IPS-20b (cell line): ENCODE results near the gene CYBC1.
"Not testable (repeated sequence)": the region's sequence is repeated elsewhere in the genome, so short reads cannot be mapped to it uniquely, and the experiment has no call there.

Experiments used
- H3K27ac ChIP-seq: one replicate; pipeline ENCODE4 v1.5.1; 2013; ENCODE audit warnings: low read length
- H3K27me3 ChIP-seq: 2 replicates; pipeline ENCODE4 v1.6.1; 2013; ENCODE audit warnings: mild to moderate bottlenecking, low read length, inconsistent platforms; ENCODE audit not compliant: insufficient read depth
- H3K36me3 ChIP-seq: 2 replicates; pipeline ENCODE4 v1.6.1; 2013; ENCODE audit warnings: low read depth, mild to moderate bottlenecking, inconsistent platforms, low read length, moderate library complexity; ENCODE audit not compliant: insufficient read depth
- H3K4me1 ChIP-seq: 2 replicates; pipeline ENCODE4 v1.6.1; 2013; ENCODE audit warnings: mild to moderate bottlenecking, control low read depth, inconsistent platforms, low read length, moderate library complexity; ENCODE audit not compliant: insufficient read depth
- H3K4me3 ChIP-seq: 2 replicates; pipeline ENCODE4 v1.5.1; 2013; ENCODE audit warnings: mild to moderate bottlenecking, low read length, inconsistent platforms
- H3K9ac ChIP-seq: 2 replicates; pipeline ENCODE4 v1.6.1; 2013; ENCODE audit warnings: low read depth, mild to moderate bottlenecking, inconsistent platforms, low read length, moderate library complexity
- H3K9me3 ChIP-seq: 2 replicates; pipeline ENCODE4 v1.6.1; 2013; ENCODE audit warnings: mild to moderate bottlenecking, low read depth, low read length, inconsistent platforms; ENCODE audit not compliant: insufficient read depth

Gene CYBC1

DNA sequence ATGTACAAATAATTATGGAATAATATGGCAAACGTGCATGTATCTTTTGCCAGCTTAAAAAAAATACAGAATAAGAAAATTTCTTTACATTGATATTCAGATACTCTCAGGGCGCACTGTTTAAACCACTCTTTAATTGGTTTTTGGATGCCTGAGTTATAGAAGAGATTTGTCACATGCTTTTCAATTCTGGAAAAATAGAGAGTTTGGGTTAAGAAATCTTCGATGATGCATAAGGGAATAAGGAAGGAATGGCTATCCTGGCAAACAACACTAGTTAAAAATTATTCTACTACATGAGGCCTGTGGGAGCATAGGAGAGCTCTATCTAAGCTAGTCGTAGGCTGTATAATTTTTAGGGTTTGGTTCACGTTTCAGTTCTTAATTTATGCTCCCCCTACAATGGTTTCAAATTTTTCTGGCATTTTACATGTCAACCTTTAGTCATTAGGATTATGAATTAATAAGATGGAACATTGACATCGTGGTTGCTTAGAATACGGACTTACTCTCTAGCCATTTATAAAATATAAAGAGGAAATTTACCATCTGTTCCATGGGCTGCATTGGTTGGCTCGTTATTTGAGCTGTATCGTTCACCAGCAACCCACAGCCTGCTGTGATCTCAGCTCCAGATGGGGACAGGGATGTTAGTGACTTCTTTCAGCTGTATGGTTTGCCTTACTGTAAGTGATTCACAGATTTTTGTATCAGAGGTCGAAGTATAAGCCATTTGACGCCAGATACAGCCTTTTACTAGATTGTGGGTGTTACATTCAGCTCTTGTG lies 23.9 kb upstream of the CYBC1 start:
- Histone ChIP-seq H3K4me3 (no peak overlapping the region), H3K9me3 (no peaks in the 10 kb centered on the region), H3K9ac (no peak overlapping the region), H3K4me1 (no peaks in the 10 kb centered on the region), H3K27me3 (no peaks in the 10 kb centered on the region), H3K36me3 (peaks cover 40% of the 10 kb centered on the region), H3K27ac (no peak overlapping the region)

DNA sequence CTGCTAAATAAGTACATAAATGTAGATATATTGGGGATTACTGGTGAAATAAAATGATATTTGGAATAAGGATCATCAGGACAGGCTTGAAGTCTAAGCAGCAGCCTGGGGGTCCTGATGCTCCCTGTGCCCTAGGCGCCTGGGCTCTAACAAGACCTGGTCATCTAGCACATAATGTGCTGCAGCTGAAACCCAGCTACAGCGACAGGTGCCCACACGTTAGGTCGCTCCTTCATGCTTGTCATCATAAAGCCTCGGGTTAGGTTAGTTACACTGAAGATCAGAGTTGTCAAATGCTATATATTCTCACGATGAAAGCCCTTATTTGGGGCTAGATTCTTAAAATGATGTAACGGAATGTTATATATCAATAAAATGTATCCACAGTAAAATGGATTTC lies 19.5 kb upstream of the CYBC1 start:
- Histone ChIP-seq H3K4me1 (no peaks in the 10 kb centered on the region), H3K4me3 (no peak overlapping the region), H3K27me3 (no peaks in the 10 kb centered on the region), H3K27ac (no peak overlapping the region), H3K9me3 (no peaks in the 10 kb centered on the region), H3K36me3 (peaks cover 62% of the 10 kb centered on the region), H3K9ac (no peak overlapping the region)

DNA sequence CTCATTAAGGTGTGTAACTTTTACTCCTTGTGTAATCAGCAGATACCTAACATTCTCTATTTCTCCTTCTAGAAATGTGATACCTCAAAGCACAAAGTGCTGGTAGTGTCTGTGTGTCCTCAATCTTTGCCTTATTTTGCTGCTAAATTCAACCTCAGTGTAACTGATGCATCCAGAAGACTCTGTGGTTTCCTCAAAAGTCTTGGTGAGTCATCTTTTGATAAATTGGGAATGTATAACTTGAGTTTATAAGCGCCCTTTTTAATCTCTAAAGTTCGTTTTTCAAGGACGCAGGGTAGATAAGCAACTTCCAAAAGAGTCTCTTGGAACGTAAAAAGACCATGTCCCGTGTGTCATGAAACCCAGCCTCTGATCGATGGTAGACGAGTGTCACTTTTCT lies 18.1 kb upstream of the CYBC1 start:
- Histone ChIP-seq H3K36me3 (peaks cover 62% of the 10 kb centered on the region), H3K9me3 (no peaks in the 10 kb centered on the region), H3K4me1 (no peaks in the 10 kb centered on the region), H3K27me3 (no peaks in the 10 kb centered on the region), H3K4me3 (no peak overlapping the region), H3K27ac (no peak overlapping the region), H3K9ac (no peak overlapping the region)

DNA sequence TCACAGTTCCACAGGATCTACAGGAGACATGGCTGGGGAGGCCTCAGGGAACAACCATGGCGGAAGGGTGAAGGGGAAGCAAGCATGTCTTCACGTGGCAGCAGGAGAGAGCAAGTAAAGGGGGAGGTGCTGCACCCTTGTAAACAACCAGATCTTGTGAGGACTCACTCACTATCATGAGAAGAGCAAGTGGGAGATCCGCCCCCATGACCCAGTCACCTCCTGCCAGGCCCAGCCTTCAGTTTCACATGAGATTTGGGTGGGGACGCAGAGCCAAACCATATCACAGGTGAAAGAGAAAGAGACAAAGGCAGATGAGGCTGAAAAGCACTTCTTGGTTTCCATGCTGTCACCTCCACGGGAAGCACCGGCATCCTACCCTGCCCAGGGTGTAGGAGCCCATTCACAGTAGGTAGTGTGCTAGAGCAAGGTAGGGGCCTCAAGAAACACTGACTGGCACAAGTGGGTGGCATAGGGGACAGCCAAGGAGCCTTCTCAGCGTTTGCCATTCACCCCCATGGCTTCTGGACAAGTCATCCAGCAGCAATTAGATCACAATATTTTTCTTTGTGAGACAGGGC lies 14.6 kb upstream of the CYBC1 start:
- H3K36me3 ChIP-seq, result peaks cover 75% of the 10 kb centered on the region

DNA sequence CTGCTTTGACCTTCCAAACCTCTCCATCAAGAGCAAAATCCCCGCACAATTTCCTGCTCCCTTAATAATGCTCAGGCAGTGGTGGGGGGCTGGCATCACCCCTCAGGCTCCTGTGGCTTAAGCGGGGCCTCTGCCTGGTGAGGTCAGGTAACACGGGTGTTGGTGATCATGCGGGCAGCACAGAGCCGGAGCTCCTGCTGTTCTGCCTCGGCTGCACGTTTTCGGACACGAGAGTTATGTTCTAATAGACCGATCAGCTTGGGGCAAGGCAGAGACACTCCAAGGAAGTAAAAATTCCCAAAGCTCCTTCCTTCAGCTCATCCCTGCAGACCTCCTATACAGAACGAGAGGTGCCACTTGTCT lies 14.0 kb upstream of the CYBC1 start:
- H3K27ac ChIP-seq, result no peak overlapping the region
- H3K9ac ChIP-seq, result no peak overlapping the region
- no peaks in the 10 kb centered on the region for H3K27me3 ChIP-seq
- no peaks in the 10 kb centered on the region for H3K9me3 ChIP-seq
- no peaks in the 10 kb centered on the region for H3K4me1 ChIP-seq
- no peak overlapping the region for H3K4me3 ChIP-seq
- peaks cover 69% of the 10 kb centered on the region for H3K36me3 ChIP-seq

More for the DNA sequence above, 14.6 kb upstream of the CYBC1 start:
- Histone ChIP-seq H3K4me3 (no peak overlapping the region), H3K9me3 (no peaks in the 10 kb centered on the region), H3K27me3 (no peaks in the 10 kb centered on the region), H3K27ac (no peak overlapping the region), H3K4me1 (no peaks in the 10 kb centered on the region), H3K9ac (no peak overlapping the region)

DNA sequence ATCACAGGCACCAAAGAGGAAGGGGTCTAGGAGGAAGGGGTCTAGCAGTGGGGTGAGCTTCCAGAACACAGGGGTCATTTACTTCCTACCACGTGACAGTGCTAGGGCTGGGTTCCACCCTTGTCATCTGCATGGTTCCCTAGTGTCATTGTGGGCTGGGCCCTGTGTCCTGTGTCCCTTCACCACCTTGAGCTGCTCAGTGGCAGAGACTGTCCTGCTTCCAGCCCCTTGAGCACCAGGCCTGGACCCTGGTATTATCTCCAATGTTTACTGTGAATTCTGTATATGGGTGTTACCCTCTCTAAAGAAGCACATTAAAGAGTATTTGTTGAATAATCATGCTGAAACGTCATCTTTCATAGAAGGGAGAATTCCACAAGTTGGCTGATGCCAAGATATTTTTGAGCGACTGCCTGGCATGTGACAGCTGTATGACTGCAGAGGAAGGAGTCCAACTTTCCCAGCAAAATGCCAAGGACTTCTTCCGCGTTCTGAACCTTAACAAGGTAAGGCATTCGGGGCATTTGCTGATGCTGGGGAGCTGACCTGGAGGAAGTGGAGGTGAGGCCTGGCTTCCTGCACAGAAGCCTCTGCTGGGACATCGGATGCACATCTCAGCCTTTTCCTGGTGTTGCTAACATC lies 13.5 kb upstream of the CYBC1 start:
- Histone ChIP-seq H3K36me3 (peaks cover 64% of the 10 kb centered on the region), H3K27me3 (no peaks in the 10 kb centered on the region)

DNA sequence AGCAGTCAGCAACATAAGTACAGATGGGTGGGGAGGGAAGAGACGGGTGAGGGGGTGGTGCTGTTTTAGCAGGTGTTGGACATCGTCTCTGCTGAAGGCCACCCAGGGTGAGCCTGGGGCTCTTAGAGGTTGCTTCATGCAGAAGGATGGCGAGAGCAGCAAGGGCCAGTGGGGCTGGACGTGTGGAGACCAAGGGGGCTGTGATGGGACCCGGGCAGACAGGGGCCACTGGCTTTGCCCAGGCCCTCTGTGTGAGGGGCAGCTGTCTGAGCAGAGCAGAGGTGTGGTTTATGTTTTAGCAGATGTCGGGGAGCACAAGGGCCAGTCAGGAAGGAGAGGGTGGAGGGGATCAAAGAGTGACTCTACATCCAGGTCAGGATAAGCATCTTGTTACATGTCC lies 12.8 kb upstream of the CYBC1 start:
- Histone ChIP-seq H3K4me3 (no peak overlapping the region), H3K9ac (no peak overlapping the region), H3K9me3 (no peaks in the 10 kb centered on the region), H3K27ac (no peak overlapping the region), H3K36me3 (peaks cover 58% of the 10 kb centered on the region), H3K27me3 (no peaks in the 10 kb centered on the region), H3K4me1 (no peaks in the 10 kb centered on the region)

More for the DNA sequence above, 13.5 kb upstream of the CYBC1 start:
- no peak overlapping the region; the same call in 1 of the 2 replicates for H3K9ac ChIP-seq
- H3K4me1 ChIP-seq, result no peaks in the 10 kb centered on the region
- H3K4me3 ChIP-seq, result no peak overlapping the region
- H3K9me3 ChIP-seq, result no peaks in the 10 kb centered on the region
- no peak overlapping the region for H3K27ac ChIP-seq

DNA sequence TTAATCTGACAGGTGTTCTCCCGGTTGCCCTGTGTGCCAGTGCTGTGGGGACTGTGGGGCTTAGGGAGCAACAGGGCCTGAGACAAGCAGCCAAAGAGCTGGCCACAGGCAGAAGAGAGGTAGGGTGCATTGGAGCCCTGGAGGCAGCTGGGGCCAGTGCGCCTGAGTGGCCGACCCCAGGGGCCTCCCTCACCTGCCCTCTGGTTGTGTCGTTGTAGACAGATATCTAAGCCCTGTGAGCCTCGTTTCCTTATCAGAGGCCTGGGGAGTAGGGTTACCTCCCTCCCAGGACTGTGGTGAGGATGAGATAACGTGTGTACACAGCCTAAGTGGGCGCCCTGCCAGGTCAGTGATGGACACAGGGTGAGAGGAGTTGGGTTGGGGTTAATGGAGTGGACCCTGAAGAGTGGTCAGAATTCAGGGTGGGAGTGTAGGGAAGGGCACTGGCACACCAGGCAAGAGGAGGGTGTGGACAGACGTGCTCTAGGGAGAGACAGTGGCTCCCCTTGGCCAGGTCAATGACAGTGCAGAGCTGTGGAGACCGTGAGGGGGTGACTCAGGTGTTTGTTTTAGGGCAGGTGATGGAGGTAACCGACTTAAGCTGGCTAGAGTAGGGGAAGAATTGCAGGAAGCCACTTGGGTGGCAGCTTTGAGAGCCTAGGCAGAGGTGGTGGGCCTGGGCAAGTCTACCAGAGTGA lies 11.4 kb upstream of the CYBC1 start:
- Histone ChIP-seq H3K9me3 (no peaks in the 10 kb centered on the region), H3K4me1 (peaks cover 5% of the 10 kb centered on the region; the same call in 1 of the 2 replicates), H3K9ac (no peak overlapping the region), H3K27ac (no peak overlapping the region), H3K36me3 (peaks cover 54% of the 10 kb centered on the region), H3K27me3 (no peaks in the 10 kb centered on the region), H3K4me3 (no peak overlapping the region)

DNA sequence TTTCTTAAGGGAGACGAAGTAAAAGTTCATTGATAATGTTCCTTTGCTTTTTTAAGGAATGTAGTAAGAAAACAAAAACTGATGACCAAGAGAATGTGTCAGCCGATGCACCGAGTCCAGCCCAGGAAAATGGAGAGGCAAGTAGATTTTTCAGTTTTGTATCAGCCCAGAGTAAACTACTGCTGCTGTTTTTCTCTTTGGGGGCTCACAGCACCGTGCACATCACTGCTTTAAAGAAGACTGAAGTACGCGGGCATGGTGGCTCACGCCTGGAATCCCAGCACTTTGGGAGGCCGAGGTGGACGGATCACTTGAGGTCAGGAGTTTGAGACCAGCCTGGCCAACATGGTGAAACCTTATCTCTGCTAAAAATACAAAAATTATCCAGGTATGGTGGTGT lies 9.4 kb upstream of the CYBC1 start:
- H3K4me3 ChIP-seq, H3K27ac ChIP-seq, H3K27me3 ChIP-seq, H3K9ac ChIP-seq, H3K4me1 ChIP-seq, H3K9me3 ChIP-seq: not testable (repeated sequence)
- H3K36me3 ChIP-seq, result peaks cover 34% of the 10 kb centered on the region

DNA sequence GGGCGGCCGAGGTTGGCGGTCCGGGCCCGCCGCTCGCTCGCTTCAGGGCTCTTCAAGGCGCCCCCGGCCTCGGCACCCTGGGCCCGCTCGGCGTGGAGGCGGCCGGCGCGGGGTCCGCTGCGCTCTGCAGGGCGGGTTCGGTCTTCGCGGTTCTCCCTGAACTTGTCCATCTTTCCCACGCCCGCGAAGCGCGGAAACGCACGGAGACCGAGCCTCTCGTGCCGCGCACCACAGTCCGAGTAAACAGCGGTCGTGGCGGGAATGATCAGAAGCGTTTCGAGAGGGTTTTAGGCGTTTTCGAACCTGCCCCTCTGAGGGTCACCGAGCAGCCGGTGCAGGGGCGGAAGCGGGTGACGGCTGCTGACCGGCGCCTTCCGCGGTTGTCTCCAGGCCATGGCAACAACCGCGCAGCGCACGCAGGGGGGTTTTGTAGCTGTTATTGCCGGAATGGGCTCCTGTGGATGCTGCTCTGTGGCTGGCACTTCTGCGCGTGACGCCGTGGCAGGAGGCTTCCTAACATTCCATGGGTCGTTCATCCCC lies 8.4 kb upstream of the CYBC1 start:
- Histone ChIP-seq H3K36me3 (peaks cover 24% of the 10 kb centered on the region), H3K4me1 (peaks cover 5% of the 10 kb centered on the region; the same call in 1 of the 2 replicates), H3K9ac (peak overlapping the region; percentile 78; the same call in 1 of the 2 replicates), H3K9me3 (no peaks in the 10 kb centered on the region), H3K27ac (no peak overlapping the region), H3K27me3 (no peaks in the 10 kb centered on the region), H3K4me3 (peak overlapping the region; percentile 88)

DNA sequence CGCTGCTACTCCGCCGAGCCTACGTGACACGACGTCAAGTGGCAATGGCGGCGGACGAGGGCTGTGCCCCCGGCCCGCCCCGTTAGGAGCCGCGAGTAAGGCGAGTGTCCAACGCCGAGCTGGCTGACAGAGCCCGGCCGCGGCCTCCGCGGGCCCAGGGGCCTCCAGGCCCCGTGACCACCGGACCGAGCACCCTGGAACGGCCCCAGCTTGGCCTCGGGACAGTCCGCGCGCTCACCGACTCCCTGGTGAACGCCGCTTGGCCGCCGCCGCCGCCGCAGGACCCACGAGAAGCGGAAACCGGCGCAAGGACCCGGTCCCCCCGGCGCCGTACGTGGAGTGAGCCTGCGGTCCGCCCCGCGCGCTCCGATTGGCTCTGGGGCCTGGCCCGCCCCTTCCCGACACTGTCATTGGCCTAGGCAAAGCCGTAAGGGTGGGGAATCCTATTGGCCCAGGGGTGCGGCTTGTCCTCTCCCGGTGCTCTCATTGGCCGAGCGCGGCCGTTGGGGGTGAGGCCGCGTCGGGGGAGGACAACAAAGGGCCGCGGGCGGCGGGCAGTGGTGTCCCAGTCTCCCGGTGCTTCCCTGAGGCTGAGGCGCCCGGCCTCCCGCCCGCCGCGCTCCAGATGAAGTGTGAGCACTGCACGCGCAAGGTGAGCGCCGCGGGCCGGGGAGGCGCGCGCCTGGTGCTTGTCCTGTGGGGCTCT lies 7.8 kb upstream of the CYBC1 start, which contains the start of gene NARF:
TSS of gene NARF (plus strand) at position 563 of the 706 bp plus-strand sequence. CDS start at position 626, 63 bp downstream.
- Histone ChIP-seq H3K4me3 (peak within 1 kb of the TSS; percentile 88), H3K9ac (peak within 1 kb of the TSS; percentile 89), H3K27ac (no peak within 1 kb of the TSS), H3K4me1 (peaks cover 5% of the 10 kb centered on the region; the same call in 1 of the 2 replicates), H3K27me3 (no peaks in the 10 kb centered on the region), H3K36me3 (peaks cover 21% of the 10 kb centered on the region), H3K9me3 (no peaks in the 10 kb centered on the region)
